B cell (primary cell): ENCODE results near the gene NPAS3. TPM values are rescaled to one million over a fixed set of nuclear protein-coding genes. Genes with fewer than 3 reads are reported as not detected.

ENCODE experiments used
- ATAC-seq: fragments of 200-7000 bp; cut with Tn5 transposase; one replicate; pipeline ENCODE4 v1.10.0; 2021; ENCODE audit warnings: low read depth, mild to moderate bottlenecking, moderate number of reproducible peaks, moderate library complexity
- CTCF ChIA-PET: fragments of 350-600 bp; sonication (Branson Sonifier 250); formaldehyde crosslinking; loops from one replicate; lab custom pipeline; 2021; ENCODE audit warnings: antibody characterized with exemption, inconsistent platforms; lab: Charles Lee
- POLR2A ChIA-PET: fragments of 350-600 bp; sonication (Branson Sonifier 250); formaldehyde crosslinking; loops from one replicate; lab custom pipeline; 2021; ENCODE audit warnings: antibody characterized with exemption; lab: Charles Lee
- DNase-seq: peaks from one replicate; pipeline ENCODE4 v3.0.0; 2013
- H2AFZ ChIP-seq: 2 replicates; pipeline ENCODE4 v1.6.1; 2012; ENCODE audit warnings: mild to moderate bottlenecking, low read depth, low read length; ENCODE audit not compliant: insufficient read depth, poor library complexity, severe bottlenecking
- H3K27ac ChIP-seq, 2 donors: 1 replicate in 1 of 2; 2 replicates in 1 of 2; pipeline ENCODE4 v1.5.1; 2012 to 2013; ENCODE audit warnings: low read length in 2 of 2, mild to moderate bottlenecking in 2 of 2, moderate library complexity in 1 of 2
- H3K27me3 ChIP-seq, 4 experiments: fragments of 200-600 bp in 1 of 4; sonication (generic) in 1 of 4; replicated peaks in 1 of 4; 1 replicate in 2 of 4; 2 replicates in 2 of 4; pipeline versions ENCODE4 v1.6.1 to v1.7.0; 2013 to 2016; ENCODE audit warnings: low read length in 3 of 4, mild to moderate bottlenecking in 2 of 4, mixed read lengths in 1 of 4, moderate library complexity in 1 of 4; ENCODE audit not compliant: insufficient read depth in 4 of 4, control insufficient read depth in 3 of 4; ENCODE audit errors: control extremely low read depth in 1 of 4
- H3K36me3 ChIP-seq, 2 experiments: replicated peaks in 1 of 2; 1 replicate in 1 of 2; 2 replicates in 1 of 2; pipeline versions ENCODE4 v1.6.1 to v1.7.1; 2013; ENCODE audit warnings: low read length in 1 of 2; ENCODE audit not compliant: insufficient read depth in 2 of 2, control insufficient read depth in 1 of 2; ENCODE audit errors: control extremely low read depth in 1 of 2, extremely low read depth in 1 of 2
- H3K4me1 ChIP-seq, 2 donors: fragments of 200-600 bp in 1 of 2; sonication (generic) in 1 of 2; 1 replicate in 1 of 2; 2 replicates in 1 of 2; pipeline versions ENCODE4 v1.5.1 to v1.6.1; 2013 to 2017; ENCODE audit warnings: low read length in 2 of 2; ENCODE audit not compliant: control insufficient read depth in 2 of 2, insufficient read depth in 2 of 2
- H3K4me2 ChIP-seq: replicated peaks from 2 replicates; pipeline ENCODE3; 2012; ENCODE audit warnings: mild to moderate bottlenecking, low read depth, low read length; ENCODE audit not compliant: poor library complexity, severe bottlenecking
- H3K4me3 ChIP-seq, 5 experiments: fragments of 200-600 bp in 1 of 5; sonication (generic) in 1 of 5; 1 replicate in 3 of 5; 2 replicates in 2 of 5; pipeline versions ENCODE4 v1.5.1 to v1.7.0; 2011 to 2016; ENCODE audit warnings: low read length in 4 of 5, mild to moderate bottlenecking in 4 of 5, low read depth in 2 of 5, control low read depth in 1 of 5, moderate library complexity in 1 of 5; ENCODE audit not compliant: insufficient read depth in 1 of 5; ENCODE audit errors: control extremely low read depth in 1 of 5, extremely low read depth in 1 of 5
- H3K79me2 ChIP-seq: fragments of 200-600 bp; sonication (generic); one replicate; pipeline ENCODE4 v1.6.0; 2016; ENCODE audit warnings: low read length; ENCODE audit not compliant: control insufficient read depth, insufficient read depth
- H3K9ac ChIP-seq: fragments of 200-600 bp; sonication (generic); 2 replicates; pipeline ENCODE4 v1.6.1; 2017; ENCODE audit warnings: mild to moderate bottlenecking, low read length, moderate library complexity
- H3K9me3 ChIP-seq, 3 donors: one replicate each; pipeline versions ENCODE4 v1.6.1 to v1.7.1; 2013; ENCODE audit warnings: low read length in 2 of 3; ENCODE audit not compliant: control insufficient read depth in 2 of 3, insufficient read depth in 1 of 3; ENCODE audit errors: control extremely low read depth in 1 of 3
- H4K20me1 ChIP-seq: 2 replicates; pipeline ENCODE4 v1.6.0; 2012; ENCODE audit warnings: mild to moderate bottlenecking, low read length; ENCODE audit not compliant: insufficient read depth, control insufficient read depth, poor library complexity, severe bottlenecking
- H3K27ac Mint-ChIP-seq: one replicate; pipeline ENCODE4 v1.8.0; 2021; ENCODE audit warnings: mixed read lengths
- H3K27me3 Mint-ChIP-seq: one replicate; pipeline ENCODE4 v1.8.0; 2021; ENCODE audit warnings: mixed read lengths
- H3K4me1 Mint-ChIP-seq: one replicate; pipeline ENCODE4 v1.8.0; 2021; ENCODE audit warnings: mixed read lengths
- H3K4me3 Mint-ChIP-seq: one replicate; pipeline ENCODE4 v1.8.0; 2021; ENCODE audit warnings: mixed read lengths
- H3K9me3 Mint-ChIP-seq: one replicate; pipeline ENCODE4 v1.8.0; 2022; ENCODE audit warnings: mixed read lengths; ENCODE audit not compliant: insufficient read depth
- EZH2 ChIP-seq: IDR thresholded peaks from 2 replicates; pipeline ENCODE4 v1.6.1; 2012; ENCODE audit warnings: borderline replicate concordance, low read depth, mild to moderate bottlenecking, moderate library complexity, low read length; ENCODE audit not compliant: insufficient read depth, poor library complexity, severe bottlenecking
- WGBS: methylation state at CpG from one replicate; pipeline ENCODE4 v1.1.5; 2013; ENCODE audit warnings: missing lambda C conversion rate; ENCODE audit not compliant: insufficient coverage; 5-methylcytosine and 5-hydroxymethylcytosine counted together
- intact Hi-C: fragments of 100-400 bp; cut with micrococcal nuclease; formaldehyde crosslinking; loops from one replicate; pipeline ENCODE4 v1.10.0; 2022
- polyA plus RNA-seq: library from polyadenylated mRNA; depleted of rRNA; stranded (reverse); fragments of >200 nt; gene quantifications from 2 replicates; pipeline ENCODE4 v1.2.3, GENCODE V29; 2012
- total RNA-seq, 2 donors: library from RNA; stranded (reverse); fragments of 120-200 nt in 1 of 2; gene quantifications; 1 replicate in 1 of 2; 2 replicates in 1 of 2; pipeline versions ENCODE4 v1.2.3 to v1.2.4, GENCODE V29; 2013 to 2022
- TF ChIP-seq, protein P1 (sequence below): fragments of 200-600 bp; IDR thresholded peaks from one replicate; pipeline ENCODE4 v1.8.0; 2022; ENCODE audit warnings: antibody characterized with exemption, mild to moderate bottlenecking

NPAS3 gene
- total and polyA plus RNA-seq, 2 donors (not counting 1 experiment from before 2014, with no cell fraction given), result not detected

DNA sequence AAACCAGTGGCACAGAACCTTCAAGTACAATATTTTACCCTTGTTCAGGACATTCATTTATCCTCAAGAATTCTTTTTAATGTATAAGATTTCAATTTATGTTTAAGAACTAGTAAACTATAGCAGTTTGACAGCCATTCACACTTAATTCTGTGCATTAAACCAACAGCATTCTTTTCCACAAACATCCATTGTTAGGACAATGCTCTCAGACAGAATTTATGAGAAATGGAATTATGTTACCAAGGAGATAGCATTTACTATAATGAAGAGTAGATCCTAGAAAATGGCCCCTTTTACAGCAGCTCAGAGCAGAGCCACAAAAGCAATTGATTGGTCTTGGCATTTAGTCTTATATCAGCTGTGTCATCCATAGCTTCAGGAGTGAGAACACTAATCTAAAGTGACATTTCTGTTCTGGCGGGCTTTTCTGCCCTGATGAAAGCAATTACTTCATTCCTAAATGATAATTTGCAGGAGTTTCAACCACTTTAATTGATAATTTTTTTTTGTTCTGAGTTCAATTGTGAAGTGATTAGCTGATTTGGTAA is 268.9 kb downstream of the NPAS3 start:
- DNase-seq, result no peak
- no peaks in the 10 kb centered on the region for H3K36me3 ChIP-seq
- Mint-ChIP-seq H3K9me3 (no peaks in the 10 kb centered on the region), H3K27ac (no peak overlapping the region), H3K27me3 (no peaks in the 10 kb centered on the region), H3K4me3 (no peak overlapping the region), H3K4me1 (no peaks in the 10 kb centered on the region)
- TF ChIP-seq, protein P1, sequence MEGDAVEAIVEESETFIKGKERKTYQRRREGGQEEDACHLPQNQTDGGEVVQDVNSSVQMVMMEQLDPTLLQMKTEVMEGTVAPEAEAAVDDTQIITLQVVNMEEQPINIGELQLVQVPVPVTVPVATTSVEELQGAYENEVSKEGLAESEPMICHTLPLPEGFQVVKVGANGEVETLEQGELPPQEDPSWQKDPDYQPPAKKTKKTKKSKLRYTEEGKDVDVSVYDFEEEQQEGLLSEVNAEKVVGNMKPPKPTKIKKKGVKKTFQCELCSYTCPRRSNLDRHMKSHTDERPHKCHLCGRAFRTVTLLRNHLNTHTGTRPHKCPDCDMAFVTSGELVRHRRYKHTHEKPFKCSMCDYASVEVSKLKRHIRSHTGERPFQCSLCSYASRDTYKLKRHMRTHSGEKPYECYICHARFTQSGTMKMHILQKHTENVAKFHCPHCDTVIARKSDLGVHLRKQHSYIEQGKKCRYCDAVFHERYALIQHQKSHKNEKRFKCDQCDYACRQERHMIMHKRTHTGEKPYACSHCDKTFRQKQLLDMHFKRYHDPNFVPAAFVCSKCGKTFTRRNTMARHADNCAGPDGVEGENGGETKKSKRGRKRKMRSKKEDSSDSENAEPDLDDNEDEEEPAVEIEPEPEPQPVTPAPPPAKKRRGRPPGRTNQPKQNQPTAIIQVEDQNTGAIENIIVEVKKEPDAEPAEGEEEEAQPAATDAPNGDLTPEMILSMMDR, result no peak
- no peak for TF ChIP-seq EZH2
- no peak for ATAC-seq
- no peak overlapping the region for H3K27ac ChIP-seq
- POLR2A ChIA-PET, result no interaction called here
- WGBS, result no CpG with 5 or more reads among the region's 1 CpG
- no peak overlapping the region for H3K9ac ChIP-seq
- CTCF ChIA-PET, result no interaction called here
- H3K4me2 ChIP-seq, result no peak overlapping the region
- no peaks in the 10 kb centered on the region for H3K9me3 ChIP-seq
- H4K20me1 ChIP-seq, result no peaks in the 10 kb centered on the region
- H3K79me2 ChIP-seq, result no peaks in the 10 kb centered on the region
- H3K4me3 ChIP-seq, result no peak overlapping the region
- H2AFZ ChIP-seq, result no peak overlapping the region
- H3K27me3 ChIP-seq, result no peaks in the 10 kb centered on the region
- intact Hi-C loops, result no loop called here
- no peaks in the 10 kb centered on the region for H3K4me1 ChIP-seq

DNA sequence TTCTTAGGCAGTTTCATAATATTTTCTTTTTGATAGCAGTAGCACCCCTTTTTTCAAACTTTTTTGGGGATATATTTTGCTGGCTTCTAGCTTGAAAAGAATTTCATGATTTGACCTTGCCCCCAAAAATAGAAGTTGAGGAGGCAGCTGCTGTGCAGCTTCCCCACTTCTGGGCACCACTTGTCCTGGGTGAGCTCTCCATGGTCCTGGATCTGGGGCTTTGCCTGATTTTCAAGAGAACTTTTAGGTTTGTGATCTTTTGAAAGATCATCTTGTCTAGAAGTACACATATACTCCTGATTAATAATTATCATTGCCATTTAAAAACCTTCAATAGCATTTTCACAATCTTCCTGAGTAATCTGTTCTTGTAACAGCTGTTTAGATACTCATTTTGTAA is 271.6 kb downstream of the NPAS3 start:
- Histone ChIP-seq H4K20me1 (no peaks in the 10 kb centered on the region), H3K27me3 (no peaks in the 10 kb centered on the region), H3K36me3 (no peaks in the 10 kb centered on the region), H3K4me2 (no peak overlapping the region), H3K9me3 (no peaks in the 10 kb centered on the region), H3K79me2 (no peaks in the 10 kb centered on the region), H3K9ac (no peak overlapping the region), H3K4me3 (no peak overlapping the region), H3K4me1 (no peaks in the 10 kb centered on the region), H3K27ac (no peak overlapping the region), H2AFZ (no peak overlapping the region)
- ChIA-PET POLR2A (no interaction called here), CTCF (no interaction called here)
- Mint-ChIP-seq H3K27me3 (no peaks in the 10 kb centered on the region), H3K9me3 (no peaks in the 10 kb centered on the region), H3K4me1 (no peaks in the 10 kb centered on the region), H3K27ac (no peak overlapping the region), H3K4me3 (no peak overlapping the region)
- intact Hi-C loops, result no loop called here
- ATAC-seq, result no peak
- TF ChIP-seq, protein P1, result no peak
- no peak for TF ChIP-seq EZH2
- DNase-seq, result no peak
